ENCODE measurements around the gene CHD5. TPM values are rescaled to one million over a fixed set of nuclear protein-coding genes. Genes with fewer than 3 reads are reported as not detected.

Gene CHD5
- total RNA-seq, 2 donors from 2014 or later, result 1.1 to 3.2 TPM

DNA sequence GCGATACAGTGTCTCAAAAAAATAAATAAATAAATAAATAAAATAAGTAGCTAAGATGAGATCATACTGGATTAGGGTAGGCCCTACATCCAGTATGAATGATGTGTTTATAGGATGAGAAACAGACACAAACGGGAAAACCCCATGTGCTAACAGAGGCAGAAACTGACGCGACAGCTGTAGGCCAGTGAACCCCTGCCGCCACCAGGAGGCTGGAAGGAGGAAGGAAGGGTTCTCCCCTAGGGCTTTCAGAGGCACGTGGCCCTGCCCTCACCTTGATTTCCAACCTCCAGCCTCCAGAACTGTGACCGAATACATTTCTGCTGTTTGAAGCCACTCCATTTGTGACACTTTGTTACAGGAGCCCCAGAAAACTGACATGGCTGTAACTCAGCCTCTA, 38.5 kb downstream of the CHD5 start:
- H3K27me3 ChIP-seq (replicated peaks; ENCODE audit: insufficient read depth), result no peaks in the 10 kb centered on the region
- no peaks in the 10 kb centered on the region for H3K9me3 ChIP-seq
- TF ChIP-seq, protein P1, sequence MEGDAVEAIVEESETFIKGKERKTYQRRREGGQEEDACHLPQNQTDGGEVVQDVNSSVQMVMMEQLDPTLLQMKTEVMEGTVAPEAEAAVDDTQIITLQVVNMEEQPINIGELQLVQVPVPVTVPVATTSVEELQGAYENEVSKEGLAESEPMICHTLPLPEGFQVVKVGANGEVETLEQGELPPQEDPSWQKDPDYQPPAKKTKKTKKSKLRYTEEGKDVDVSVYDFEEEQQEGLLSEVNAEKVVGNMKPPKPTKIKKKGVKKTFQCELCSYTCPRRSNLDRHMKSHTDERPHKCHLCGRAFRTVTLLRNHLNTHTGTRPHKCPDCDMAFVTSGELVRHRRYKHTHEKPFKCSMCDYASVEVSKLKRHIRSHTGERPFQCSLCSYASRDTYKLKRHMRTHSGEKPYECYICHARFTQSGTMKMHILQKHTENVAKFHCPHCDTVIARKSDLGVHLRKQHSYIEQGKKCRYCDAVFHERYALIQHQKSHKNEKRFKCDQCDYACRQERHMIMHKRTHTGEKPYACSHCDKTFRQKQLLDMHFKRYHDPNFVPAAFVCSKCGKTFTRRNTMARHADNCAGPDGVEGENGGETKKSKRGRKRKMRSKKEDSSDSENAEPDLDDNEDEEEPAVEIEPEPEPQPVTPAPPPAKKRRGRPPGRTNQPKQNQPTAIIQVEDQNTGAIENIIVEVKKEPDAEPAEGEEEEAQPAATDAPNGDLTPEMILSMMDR (IDR thresholded peaks at IDR 0.05), result no peak
- no peaks in the 10 kb centered on the region for H3K36me3 ChIP-seq
- no peak overlapping the region for H3K27ac ChIP-seq
- ATAC-seq (ENCODE audit: insufficient number of reproducible peaks, low FRiP score, low read depth), result no peak
- DNase-seq (ENCODE audit: low spot score), result no peak
- no peak overlapping the region for H3K4me3 ChIP-seq
- no peaks in the 10 kb centered on the region for H3K4me1 ChIP-seq (ENCODE audit: control insufficient read depth in 1 of 2, low read depth in 2 of 2)

DNA sequence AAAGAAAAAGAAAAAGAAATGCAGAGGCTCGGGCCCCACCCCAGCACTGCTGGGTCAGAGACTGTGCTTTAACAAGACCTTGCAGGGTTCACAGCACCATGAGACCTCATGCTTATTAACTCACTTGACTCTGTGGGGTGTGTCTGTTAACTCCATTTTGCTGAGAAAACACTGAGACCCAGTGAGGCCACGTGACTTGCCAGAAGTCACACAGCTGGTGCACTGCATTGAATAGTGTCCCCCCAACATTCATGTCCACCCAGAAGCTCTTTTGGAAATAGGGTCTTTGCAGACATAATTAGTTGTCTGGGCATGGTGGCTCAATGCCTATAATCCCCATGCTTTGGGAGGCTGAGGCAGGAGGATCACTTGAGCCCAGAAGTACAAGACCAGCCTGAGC, 39.7 kb downstream of the CHD5 start:
- ATAC-seq (ENCODE audit: insufficient number of reproducible peaks, low FRiP score, low read depth), result no peak
- TF ChIP-seq, protein P1 (IDR thresholded peaks at IDR 0.05), result no peak
- H3K4me3 ChIP-seq, result no peak overlapping the region

DNA sequence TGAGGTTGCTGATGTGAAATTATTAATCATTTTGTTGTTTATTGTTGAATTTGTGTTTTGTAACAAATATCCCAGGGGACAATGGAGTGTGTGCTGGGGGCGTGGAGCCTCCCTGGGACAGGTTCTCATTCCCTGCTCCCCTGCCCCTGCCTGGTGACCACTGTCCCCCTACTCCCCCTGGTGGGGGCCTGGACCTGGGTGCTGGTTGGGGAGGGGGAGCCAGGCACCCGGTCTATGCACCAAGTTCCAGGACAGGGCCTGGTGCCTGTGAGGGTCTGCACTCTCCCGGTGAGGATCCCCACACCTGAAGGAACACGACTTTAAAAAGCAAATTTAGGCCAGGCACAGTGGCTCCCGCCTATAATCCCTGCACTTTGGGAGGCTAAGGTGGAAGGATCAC, 42.4 kb downstream of the CHD5 start:
- TF ChIP-seq, protein P1 (IDR thresholded peaks at IDR 0.05), result no peak
- Histone ChIP-seq H3K4me3 (no peak overlapping the region), H3K27me3 (replicated peaks; ENCODE audit: insufficient read depth) (no peaks in the 10 kb centered on the region), H3K9me3 (no peaks in the 10 kb centered on the region), H3K4me1 (ENCODE audit: control insufficient read depth in 1 of 2, low read depth in 2 of 2) (no peaks in the 10 kb centered on the region), H3K27ac (no peak overlapping the region), H3K36me3 (no peaks in the 10 kb centered on the region)
- DNase-seq (ENCODE audit: low spot score) (no peak), ATAC-seq (ENCODE audit: insufficient number of reproducible peaks, low FRiP score, low read depth) (no peak)

More for the DNA sequence above, 39.7 kb downstream of the CHD5 start:
- H3K27ac ChIP-seq, result no peak overlapping the region
- H3K9me3 ChIP-seq, result no peaks in the 10 kb centered on the region
- H3K36me3 ChIP-seq, result no peaks in the 10 kb centered on the region
- DNase-seq (ENCODE audit: low spot score), result no peak
- no peaks in the 10 kb centered on the region for H3K27me3 ChIP-seq (replicated peaks; ENCODE audit: insufficient read depth)
- H3K4me1 ChIP-seq (ENCODE audit: control insufficient read depth in 1 of 2, low read depth in 2 of 2), result no peaks in the 10 kb centered on the region

DNA sequence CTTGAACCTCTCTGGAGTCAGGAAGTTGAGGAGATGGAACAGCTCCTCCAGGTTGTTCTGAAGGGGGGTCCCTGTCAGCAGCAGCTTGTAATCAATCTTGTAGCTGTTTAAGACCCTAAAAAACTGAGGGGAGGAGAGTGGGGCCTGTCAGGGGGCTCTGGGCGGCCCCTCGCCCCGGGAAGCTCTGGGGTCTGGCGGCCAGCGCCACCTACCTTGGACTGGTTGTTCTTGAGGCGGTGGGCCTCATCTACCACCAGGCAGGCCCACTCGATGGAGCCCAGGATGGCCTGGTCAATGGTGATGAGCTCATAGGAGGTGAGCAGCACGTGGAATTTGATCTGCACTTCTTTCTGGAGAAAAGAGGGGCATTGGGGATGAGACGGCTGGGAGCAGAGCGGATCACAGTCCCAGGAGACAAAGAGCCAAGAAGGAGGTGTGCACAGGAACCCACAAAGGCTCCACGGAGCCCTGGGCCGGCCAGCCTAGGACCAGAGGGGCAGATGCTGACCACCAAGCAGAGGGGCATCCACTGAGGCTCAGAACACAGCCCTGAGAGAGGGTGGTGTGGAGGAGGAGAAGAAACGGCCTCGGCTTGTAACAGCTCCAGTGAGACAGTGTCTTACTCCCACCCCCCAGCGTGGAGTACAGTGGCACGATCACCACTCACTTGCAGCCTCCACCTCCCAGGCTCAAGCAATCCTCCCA, 43.5 kb downstream of the CHD5 start:
- H3K4me3 ChIP-seq, result no peak overlapping the region
- H3K9me3 ChIP-seq, result no peaks in the 10 kb centered on the region
- no peak for ATAC-seq (ENCODE audit: insufficient number of reproducible peaks, low FRiP score, low read depth)
- H3K27ac ChIP-seq, result no peak overlapping the region
- DNase-seq (ENCODE audit: low spot score), result no peak
- no peaks in the 10 kb centered on the region for H3K4me1 ChIP-seq (ENCODE audit: control insufficient read depth in 1 of 2, low read depth in 2 of 2)
- H3K36me3 ChIP-seq, result no peaks in the 10 kb centered on the region
- TF ChIP-seq, protein P1 (IDR thresholded peaks at IDR 0.05), result no peak
- H3K27me3 ChIP-seq (replicated peaks; ENCODE audit: insufficient read depth), result no peaks in the 10 kb centered on the region

DNA sequence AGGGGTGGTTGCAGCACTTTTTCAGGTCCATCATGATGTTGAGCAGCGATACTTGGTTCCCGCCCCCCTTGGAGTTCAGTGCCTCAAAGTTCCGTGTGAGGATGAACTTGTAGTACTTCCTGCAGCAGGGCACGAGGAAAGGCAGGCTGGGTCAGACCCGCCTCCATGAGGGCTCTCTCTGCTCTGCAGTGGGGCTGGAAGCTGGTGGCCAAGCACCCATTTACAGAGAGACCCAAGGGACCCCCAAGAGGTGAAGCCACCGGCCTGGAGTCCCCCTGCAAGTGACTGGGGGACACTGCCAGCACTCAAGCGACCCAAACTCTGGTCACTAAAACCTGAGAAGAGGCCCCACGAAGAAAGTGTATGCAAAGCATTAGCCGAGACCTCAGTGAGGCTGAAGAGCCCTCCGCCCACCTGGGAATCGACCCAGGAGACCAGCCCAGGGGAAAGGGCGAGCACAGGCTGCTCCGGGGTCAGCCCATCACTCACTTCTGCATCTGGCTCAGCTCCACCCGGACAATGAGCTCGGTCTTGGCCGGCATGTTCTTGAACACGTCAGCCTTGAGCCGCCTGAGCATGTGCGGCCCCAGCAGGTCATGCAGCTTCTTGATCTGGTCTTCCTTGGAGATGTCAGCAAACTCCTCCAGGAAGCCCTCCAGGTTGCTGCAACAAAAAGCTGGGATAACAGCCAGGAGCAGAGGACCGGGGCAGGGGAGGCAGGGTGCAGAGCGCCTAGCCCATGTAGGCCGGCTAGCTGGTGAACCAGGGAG, 45.2 kb downstream of the CHD5 start:
- H3K27ac ChIP-seq, result no peak overlapping the region
- no peaks in the 10 kb centered on the region for H3K36me3 ChIP-seq
- no peak for DNase-seq (ENCODE audit: low spot score)
- H3K27me3 ChIP-seq (replicated peaks; ENCODE audit: insufficient read depth), result no peaks in the 10 kb centered on the region
- no peak for ATAC-seq (ENCODE audit: insufficient number of reproducible peaks, low FRiP score, low read depth)
- no peaks in the 10 kb centered on the region for H3K9me3 ChIP-seq
- no peaks in the 10 kb centered on the region for H3K4me1 ChIP-seq (ENCODE audit: control insufficient read depth in 1 of 2, low read depth in 2 of 2)
- no peak overlapping the region for H3K4me3 ChIP-seq
- TF ChIP-seq, protein P1 (IDR thresholded peaks at IDR 0.05), result no peak

Data from thoracic aorta (tissue), 2 donors.